Measurements from ENCODE around the gene TTLL12.

TTLL12 gene

GRCh38 chr22:43166132-43166930 lies 20.6 kb downstream of the TTLL12 start:
- Histone ChIP-seq H3K4me3 (ENCODE audit: low read depth, low read length) (no peak overlapping the region), H3K9ac (ENCODE audit: low read depth, low read length) (no peak overlapping the region), H3K4me1 (ENCODE audit: control insufficient read depth, insufficient read depth, low read length) (no peaks in the 10 kb centered on the region), H3K27me3 (ENCODE audit: control insufficient read depth, insufficient read depth, low read length) (no peaks in the 10 kb centered on the region), H3K9me3 (ENCODE audit: control insufficient read depth, insufficient read depth, low read length) (no peaks in the 10 kb centered on the region), H3K36me3 (ENCODE audit: control insufficient read depth, insufficient read depth, low read length) (peaks cover 25% of the 10 kb centered on the region)

GRCh38 chr22:43164636-43165035 lies 22.3 kb downstream of the TTLL12 start:
- H3K4me3 ChIP-seq (ENCODE audit: low read depth, low read length) = no peak overlapping the region
- H3K4me1 ChIP-seq (ENCODE audit: control insufficient read depth, insufficient read depth, low read length) = no peaks in the 10 kb centered on the region
- H3K36me3 ChIP-seq (ENCODE audit: control insufficient read depth, insufficient read depth, low read length) = peaks cover 12% of the 10 kb centered on the region
- no peak overlapping the region for H3K9ac ChIP-seq (ENCODE audit: low read depth, low read length)
- H3K9me3 ChIP-seq (ENCODE audit: control insufficient read depth, insufficient read depth, low read length) = no peaks in the 10 kb centered on the region
- H3K27me3 ChIP-seq (ENCODE audit: control insufficient read depth, insufficient read depth, low read length) = no peaks in the 10 kb centered on the region

DNA sequence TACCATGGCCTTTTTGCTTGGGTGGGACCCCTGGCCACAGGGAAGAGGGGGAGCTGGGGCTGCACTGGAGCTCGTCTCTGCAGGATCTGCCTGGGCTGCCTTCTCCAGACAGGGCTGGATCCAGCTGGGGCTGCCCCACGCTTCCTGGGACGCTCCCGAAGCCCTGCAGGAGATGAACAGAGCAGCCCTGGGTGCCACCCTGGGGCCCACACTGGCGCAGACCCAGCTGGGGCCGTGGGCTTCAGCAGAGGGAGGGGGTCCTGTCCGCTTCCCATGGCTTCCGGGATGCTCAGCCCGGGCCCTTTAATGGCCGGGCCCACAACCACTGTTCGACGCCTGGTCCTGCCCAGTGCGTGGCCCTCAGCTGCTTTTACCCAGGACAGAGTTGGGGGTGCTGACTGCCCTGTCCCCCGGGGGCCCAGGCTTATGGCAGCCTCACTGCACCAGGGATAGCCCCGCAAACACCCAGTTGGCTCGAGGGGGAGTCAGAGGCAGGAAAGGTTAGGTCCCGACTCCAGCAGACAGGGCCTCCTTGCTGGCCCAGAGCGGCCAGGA lies 23.6 kb downstream of the TTLL12 start:
- no peak overlapping the region for H3K4me3 ChIP-seq (ENCODE audit: low read depth, low read length)
- no peak overlapping the region for H3K9ac ChIP-seq (ENCODE audit: low read depth, low read length)
- no peaks in the 10 kb centered on the region for H3K4me1 ChIP-seq (ENCODE audit: control insufficient read depth, insufficient read depth, low read length)
- no peaks in the 10 kb centered on the region for H3K9me3 ChIP-seq (ENCODE audit: control insufficient read depth, insufficient read depth, low read length)
- H3K27me3 ChIP-seq (ENCODE audit: control insufficient read depth, insufficient read depth, low read length) = no peaks in the 10 kb centered on the region
- H3K36me3 ChIP-seq (ENCODE audit: control insufficient read depth, insufficient read depth, low read length) = peaks cover 7% of the 10 kb centered on the region

DNA sequence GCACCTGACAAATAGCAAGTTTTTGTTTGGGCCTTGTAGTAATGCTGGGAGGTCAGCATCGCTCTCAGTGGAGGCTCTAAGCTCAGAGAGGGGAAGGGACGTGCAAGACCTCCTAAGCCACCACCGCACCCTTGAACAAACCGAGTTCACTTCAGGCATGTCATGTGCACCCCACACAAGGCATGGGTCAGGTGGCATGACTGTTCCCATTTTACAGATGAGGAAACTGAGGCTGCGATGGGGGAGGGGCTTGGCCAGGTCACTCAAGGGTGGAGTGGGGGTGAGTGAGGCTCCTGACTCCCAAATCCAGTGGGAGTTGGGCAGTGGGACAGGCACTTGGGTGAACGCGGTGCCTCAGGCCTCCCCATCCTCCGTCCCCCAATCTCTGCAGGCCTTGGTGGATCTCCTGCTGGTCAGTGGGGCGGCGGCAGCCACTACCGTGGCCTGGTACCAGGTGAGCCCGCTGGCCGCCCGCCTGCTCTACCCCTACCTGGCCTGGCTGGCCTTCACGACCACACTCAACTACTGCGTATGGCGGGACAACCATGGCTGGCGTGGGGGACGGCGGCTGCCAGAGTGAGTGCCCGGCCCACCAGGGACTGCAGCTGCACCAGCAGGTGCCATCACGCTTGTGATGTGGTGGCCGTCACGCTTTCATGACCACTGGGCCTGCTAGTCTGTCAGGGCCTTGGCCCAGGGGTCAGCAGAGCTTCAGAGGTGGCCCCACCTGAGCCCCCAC lies 24.4 kb downstream of the TTLL12 start:
- H3K4me3 ChIP-seq (ENCODE audit: low read depth, low read length) = no peak overlapping the region
- H3K9me3 ChIP-seq (ENCODE audit: control insufficient read depth, insufficient read depth, low read length) = no peaks in the 10 kb centered on the region
- no peak overlapping the region for H3K9ac ChIP-seq (ENCODE audit: low read depth, low read length)
- no peaks in the 10 kb centered on the region for H3K27me3 ChIP-seq (ENCODE audit: control insufficient read depth, insufficient read depth, low read length)
- no peaks in the 10 kb centered on the region for H3K36me3 ChIP-seq (ENCODE audit: control insufficient read depth, insufficient read depth, low read length)
- no peaks in the 10 kb centered on the region for H3K4me1 ChIP-seq (ENCODE audit: control insufficient read depth, insufficient read depth, low read length)

DNA sequence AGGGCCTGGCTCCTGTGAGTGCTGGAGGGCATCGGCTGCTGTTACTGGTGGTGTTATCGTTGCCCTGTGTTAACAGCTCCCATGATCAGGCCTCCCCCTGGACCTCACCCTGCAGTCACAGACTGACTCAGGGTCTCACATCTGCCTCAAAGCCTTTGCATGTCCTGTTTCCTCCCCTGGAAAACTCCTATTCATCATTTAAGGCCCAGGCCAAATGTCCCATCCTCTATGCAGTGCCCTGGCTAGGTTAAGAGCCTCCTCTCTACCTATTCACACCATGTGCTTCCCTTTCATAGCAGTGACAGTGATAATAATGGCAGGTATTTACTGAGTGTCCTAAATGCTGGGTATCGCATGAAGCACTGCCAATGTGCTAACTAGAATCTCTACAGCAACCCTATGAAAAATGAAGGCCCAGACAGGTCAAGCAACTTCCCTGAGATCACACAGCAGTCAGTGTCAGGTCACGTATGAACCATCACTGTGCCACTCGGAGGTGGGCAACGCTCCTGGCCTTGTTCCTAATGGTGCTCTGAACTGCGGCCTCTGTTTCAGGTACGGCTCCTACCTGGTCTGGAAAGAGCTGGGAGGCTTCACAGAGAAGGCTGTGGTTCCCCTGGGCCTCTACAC lies 26.3 kb downstream of the TTLL12 start:
- Histone ChIP-seq H3K27me3 (ENCODE audit: control insufficient read depth, insufficient read depth, low read length) (no peaks in the 10 kb centered on the region), H3K9ac (ENCODE audit: low read depth, low read length) (no peak overlapping the region), H3K9me3 (ENCODE audit: control insufficient read depth, insufficient read depth, low read length) (no peaks in the 10 kb centered on the region), H3K4me3 (ENCODE audit: low read depth, low read length) (no peak overlapping the region), H3K4me1 (ENCODE audit: control insufficient read depth, insufficient read depth, low read length) (no peaks in the 10 kb centered on the region), H3K36me3 (ENCODE audit: control insufficient read depth, insufficient read depth, low read length) (no peaks in the 10 kb centered on the region)

DNA sequence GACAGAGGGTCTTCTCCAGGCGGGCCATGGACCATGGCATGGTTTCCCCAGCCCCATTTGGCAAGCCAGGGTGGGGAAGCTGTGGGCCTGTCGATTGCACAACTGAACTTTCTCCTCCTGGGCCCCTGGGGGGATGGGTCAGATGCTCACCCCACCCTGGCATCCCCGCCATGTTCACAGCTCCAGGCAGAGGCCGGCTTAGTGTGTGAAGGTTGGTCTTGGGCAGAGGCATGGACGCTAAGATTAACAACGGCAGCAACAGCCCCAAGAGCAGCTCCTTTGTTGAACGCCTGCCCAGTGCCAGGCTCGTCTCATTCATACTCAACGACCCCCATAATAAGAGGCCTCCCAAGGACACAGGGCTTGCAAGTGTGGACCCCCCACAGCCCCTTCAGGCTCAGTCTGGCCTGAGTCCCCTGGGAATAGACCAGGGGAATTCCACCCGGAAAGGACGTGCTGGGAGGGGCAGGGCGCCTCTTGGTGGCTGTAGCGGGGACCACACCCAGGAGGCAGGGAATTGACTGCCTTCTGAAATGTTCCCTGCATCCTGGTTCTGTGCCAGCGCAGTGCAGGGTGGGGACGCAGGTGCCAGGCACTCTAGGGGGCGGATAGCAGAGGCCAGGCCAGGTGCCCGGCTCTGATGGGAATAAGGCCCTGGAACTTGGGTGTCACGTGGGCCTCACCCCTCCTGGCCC lies 27.3 kb downstream of the TTLL12 start:
- no peak overlapping the region for H3K4me3 ChIP-seq (ENCODE audit: low read depth, low read length)
- no peaks in the 10 kb centered on the region for H3K4me1 ChIP-seq (ENCODE audit: control insufficient read depth, insufficient read depth, low read length)
- no peaks in the 10 kb centered on the region for H3K27me3 ChIP-seq (ENCODE audit: control insufficient read depth, insufficient read depth, low read length)
- no peak overlapping the region for H3K9ac ChIP-seq (ENCODE audit: low read depth, low read length)
- H3K36me3 ChIP-seq (ENCODE audit: control insufficient read depth, insufficient read depth, low read length) = no peaks in the 10 kb centered on the region
- H3K9me3 ChIP-seq (ENCODE audit: control insufficient read depth, insufficient read depth, low read length) = no peaks in the 10 kb centered on the region

DNA sequence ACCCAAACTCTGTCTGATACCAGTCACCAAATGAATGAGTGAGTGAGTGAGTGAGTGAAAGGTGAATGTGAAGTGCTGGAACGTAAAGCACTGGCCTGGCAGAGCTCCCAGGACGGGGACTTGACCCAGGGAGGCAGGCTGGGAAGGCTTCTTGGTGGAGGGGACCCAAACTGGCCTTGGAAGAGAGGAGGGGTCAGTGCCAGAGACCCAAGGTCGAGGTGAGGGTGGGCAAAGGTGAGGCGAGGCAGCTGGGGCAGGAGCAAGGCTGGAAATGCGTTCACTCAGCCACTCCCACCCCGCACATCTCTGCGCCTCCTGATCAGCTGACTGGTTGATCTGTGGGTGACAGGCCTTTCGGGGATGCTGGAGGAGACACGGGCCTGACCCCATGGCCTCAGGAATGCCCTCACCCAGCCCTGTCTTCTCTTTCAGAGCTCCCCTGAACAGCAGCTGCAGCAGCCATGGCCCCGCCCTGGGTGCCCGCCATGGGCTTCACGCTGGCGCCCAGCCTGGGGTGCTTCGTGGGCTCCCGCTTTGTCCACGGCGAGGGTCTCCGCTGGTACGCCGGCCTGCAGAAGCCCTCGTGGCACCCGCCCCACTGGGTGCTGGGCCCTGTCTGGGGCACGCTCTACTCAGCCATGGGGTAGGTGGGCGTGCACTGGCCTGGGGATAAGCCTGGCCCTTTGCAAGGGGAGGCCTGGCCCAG lies 28.0 kb downstream of the TTLL12 start:
- no peaks in the 10 kb centered on the region for H3K27me3 ChIP-seq (ENCODE audit: control insufficient read depth, insufficient read depth, low read length)
- H3K36me3 ChIP-seq (ENCODE audit: control insufficient read depth, insufficient read depth, low read length) = no peaks in the 10 kb centered on the region
- H3K4me3 ChIP-seq (ENCODE audit: low read depth, low read length) = no peak overlapping the region
- H3K9me3 ChIP-seq (ENCODE audit: control insufficient read depth, insufficient read depth, low read length) = no peaks in the 10 kb centered on the region
- no peak overlapping the region for H3K9ac ChIP-seq (ENCODE audit: low read depth, low read length)
- no peaks in the 10 kb centered on the region for H3K4me1 ChIP-seq (ENCODE audit: control insufficient read depth, insufficient read depth, low read length)

GRCh38 chr22:43157874-43158546 lies 28.9 kb downstream of the TTLL12 start:
- Histone ChIP-seq H3K36me3 (ENCODE audit: control insufficient read depth, insufficient read depth, low read length) (no peaks in the 10 kb centered on the region), H3K4me3 (ENCODE audit: low read depth, low read length) (no peak overlapping the region), H3K9me3 (ENCODE audit: control insufficient read depth, insufficient read depth, low read length) (no peaks in the 10 kb centered on the region), H3K9ac (ENCODE audit: low read depth, low read length) (no peak overlapping the region), H3K27me3 (ENCODE audit: control insufficient read depth, insufficient read depth, low read length) (no peaks in the 10 kb centered on the region), H3K4me1 (ENCODE audit: control insufficient read depth, insufficient read depth, low read length) (no peaks in the 10 kb centered on the region)

- Histone ChIP-seq H3K9ac (ENCODE audit: low read depth, low read length) (no peak overlapping the region), H3K4me3 (ENCODE audit: low read depth, low read length) (no peak overlapping the region), H3K4me1 (ENCODE audit: control insufficient read depth, insufficient read depth, low read length) (no peaks in the 10 kb centered on the region), H3K9me3 (ENCODE audit: control insufficient read depth, insufficient read depth, low read length) (no peaks in the 10 kb centered on the region), H3K27me3 (ENCODE audit: control insufficient read depth, insufficient read depth, low read length) (peaks cover 2% of the 10 kb centered on the region), H3K36me3 (ENCODE audit: control insufficient read depth, insufficient read depth, low read length) (no peaks in the 10 kb centered on the region)
Measured at GRCh38 chr22:43156413-43156812, 30.5 kb downstream of the TTLL12 start.

- H3K4me1 ChIP-seq (ENCODE audit: control insufficient read depth, insufficient read depth, low read length) = no peaks in the 10 kb centered on the region
- no peak overlapping the region for H3K9ac ChIP-seq (ENCODE audit: low read depth, low read length)
Measured at GRCh38 chr22:43155789-43156188, 31.1 kb downstream of the TTLL12 start.

More at GRCh38 chr22:43155789-43156188, 31.1 kb downstream of the TTLL12 start:
- H3K27me3 ChIP-seq (ENCODE audit: control insufficient read depth, insufficient read depth, low read length) = peaks cover 4% of the 10 kb centered on the region
- H3K36me3 ChIP-seq (ENCODE audit: control insufficient read depth, insufficient read depth, low read length) = no peaks in the 10 kb centered on the region
- H3K9me3 ChIP-seq (ENCODE audit: control insufficient read depth, insufficient read depth, low read length) = no peaks in the 10 kb centered on the region
- no peak overlapping the region for H3K4me3 ChIP-seq (ENCODE audit: low read depth, low read length)
